ENCODE results near the gene TXNRD3.

DNA sequence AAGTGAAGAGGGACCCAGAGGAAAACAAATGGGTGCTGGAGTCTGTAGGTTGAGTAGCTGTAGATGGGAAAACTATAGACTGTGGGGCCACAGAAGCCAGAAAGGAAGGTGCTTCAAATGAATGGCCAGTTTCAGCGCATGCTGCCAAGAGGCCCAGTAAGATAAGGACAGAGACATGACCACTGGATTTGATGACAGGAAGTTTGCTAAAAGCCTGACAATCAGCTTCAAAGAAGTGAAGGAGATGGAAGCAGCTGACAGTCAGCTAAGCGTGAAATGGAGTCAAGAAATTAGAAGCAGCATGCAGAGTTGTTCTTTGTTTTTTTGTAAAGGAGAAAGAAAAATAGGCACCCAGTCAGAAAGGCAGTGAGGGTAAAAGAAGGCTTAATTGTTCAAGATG, 24.9 kb downstream of the TXNRD3 start:
- TF ChIP-seq POLR2AphosphoS5 (IDR thresholded peaks at IDR 0.05; ENCODE audit: borderline replicate concordance, low read depth, low read length) (no peak), EZH2 (IDR thresholded peaks at IDR 0.05) (no peak), FOXP2 (optimal IDR thresholded peaks at IDR 0.05; ENCODE audit: control extremely low read depth, extremely low read length, insufficient read depth) (no peak)

Data from SK-N-MC (cell line).